DND-41 (cell line): ENCODE measurements around the gene GPS2.

Experiments used
- CTCF ChIP-seq: IDR thresholded peaks from 2 replicates; pipeline ENCODE4 v1.5.1; 2012; ENCODE audit warnings: borderline replicate concordance, low read length, moderate library complexity, mild to moderate bottlenecking; ENCODE audit not compliant: poor library complexity, severe bottlenecking; ENCODE audit errors: extremely low read depth
- EZH2 ChIP-seq: IDR thresholded peaks from 3 replicates; pipeline ENCODE4 v1.6.1; 2012; ENCODE audit warnings: borderline replicate concordance, low read depth, mild to moderate bottlenecking, moderate library complexity, low read length, inconsistent platforms; ENCODE audit not compliant: severe bottlenecking

- TF ChIP-seq EZH2: no peak
- no peak for TF ChIP-seq CTCF
Measured at GRCh38 chr17:7348478-7349242, 33.5 kb upstream of the GPS2 start.
